TTC549 (cell line): ENCODE results near the gene DNAL1.

Experiments
- FAIRE-seq: peaks from 2 replicates; lab custom pipeline; 2012; peaks lifted over from hg19 to GRCh38; lab: Jason Lieb, UNC

Gene DNAL1

DNA sequence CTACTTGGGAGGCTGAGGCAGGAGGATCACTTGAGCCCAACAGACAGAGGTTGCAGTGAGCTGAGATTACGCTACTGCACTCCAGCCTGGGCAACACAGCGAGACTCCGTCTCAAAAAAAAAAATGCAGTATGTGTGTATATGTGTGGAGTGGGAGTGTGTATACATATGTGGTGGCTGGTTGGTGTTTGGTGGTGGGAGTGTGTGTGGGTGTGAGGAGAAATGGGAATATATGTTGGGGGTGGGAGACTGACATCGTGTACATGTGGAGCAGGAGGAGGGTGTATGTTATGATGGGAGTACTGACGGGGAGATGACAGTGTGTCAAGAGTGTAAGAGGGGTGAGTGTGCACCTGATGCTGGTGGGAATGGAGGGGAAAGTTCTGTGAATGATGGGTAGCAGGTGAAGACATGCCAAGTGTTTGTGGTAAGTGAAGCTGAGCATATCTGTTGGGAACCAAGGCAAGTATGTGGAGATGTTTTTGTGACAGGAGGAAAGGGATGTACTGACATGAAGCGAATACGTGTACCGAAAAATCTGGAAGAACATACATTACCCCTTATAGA, 65.2 kb downstream of the DNAL1 start:
- FAIRE-seq = no peak

DNA sequence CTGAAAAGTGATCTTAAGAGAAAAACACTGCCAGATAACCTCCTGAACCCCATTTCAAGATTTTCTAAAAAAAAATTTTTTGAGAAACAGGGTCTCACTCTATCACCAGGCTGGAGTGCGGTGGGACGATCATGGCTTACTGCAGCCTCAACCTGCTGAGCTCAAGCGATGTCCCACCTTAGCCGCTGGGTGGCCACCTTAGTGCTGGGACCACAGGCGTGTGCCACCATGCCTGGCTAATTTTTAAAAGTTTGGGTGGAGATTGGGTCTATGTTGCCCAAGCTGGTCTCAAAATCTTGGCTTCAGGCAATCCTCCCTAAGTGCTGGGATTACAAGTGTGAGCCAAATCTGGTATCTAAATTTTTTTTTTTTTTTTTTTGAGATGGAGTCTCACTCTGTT, 66.0 kb downstream of the DNAL1 start:
- FAIRE-seq = no peak

DNA sequence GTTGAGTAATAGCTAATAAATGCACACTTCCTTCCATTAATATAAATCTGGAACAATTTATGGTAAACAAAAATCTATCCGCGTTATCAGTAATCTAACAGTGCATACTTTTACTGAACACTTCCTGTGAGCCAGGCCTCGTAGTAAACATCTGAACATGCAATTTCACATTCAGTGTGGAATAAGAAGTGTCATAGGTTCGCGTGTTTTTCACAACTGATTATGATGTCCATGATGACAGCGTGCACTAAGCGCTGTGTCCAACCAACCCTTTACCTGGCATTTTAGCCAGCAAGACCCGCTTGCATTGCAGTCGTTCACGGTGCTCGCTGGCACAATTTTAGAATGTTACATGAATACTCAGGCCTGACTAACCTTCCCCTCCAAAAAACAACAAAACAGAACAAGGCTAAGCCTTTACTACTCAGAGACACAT, 67.3 kb downstream of the DNAL1 start:
- no peak for FAIRE-seq

- FAIRE-seq = no peak
Measured at GRCh38 chr14:73712540-73713180, 67.9 kb downstream of the DNAL1 start.

GRCh38 chr14:73713206-73713802, 68.5 kb downstream of the DNAL1 start:
- FAIRE-seq = no peak

GRCh38 chr14:73713803-73714655, 69.2 kb downstream of the DNAL1 start, which contains the start of gene PNMA1:
TSS of gene PNMA1 (minus strand) at chr14:73714384. CDS start at chr14:73713639, 745 bp downstream.
- no peak for FAIRE-seq

DNA sequence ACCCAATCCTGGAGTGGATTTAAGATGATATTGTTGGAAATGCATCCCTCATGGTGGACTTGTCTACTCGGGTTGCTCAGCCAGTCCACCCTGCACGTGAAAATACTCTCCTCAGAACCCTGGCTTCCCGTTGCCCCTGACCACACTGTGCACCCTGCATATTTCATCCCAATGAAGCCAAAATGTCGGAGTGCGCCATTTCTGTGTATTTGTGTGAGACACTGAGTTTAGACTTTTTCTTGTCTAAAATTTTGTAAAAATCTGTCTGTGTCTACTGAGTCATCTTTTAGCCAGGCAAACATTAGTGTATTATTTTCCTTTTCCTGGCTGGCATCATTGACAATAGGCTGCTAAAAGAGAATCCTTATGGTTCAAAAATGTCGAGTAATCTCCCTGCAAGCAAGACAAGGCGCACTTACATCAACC, 69.9 kb downstream of the DNAL1 start:
- no peak for FAIRE-seq

DNA sequence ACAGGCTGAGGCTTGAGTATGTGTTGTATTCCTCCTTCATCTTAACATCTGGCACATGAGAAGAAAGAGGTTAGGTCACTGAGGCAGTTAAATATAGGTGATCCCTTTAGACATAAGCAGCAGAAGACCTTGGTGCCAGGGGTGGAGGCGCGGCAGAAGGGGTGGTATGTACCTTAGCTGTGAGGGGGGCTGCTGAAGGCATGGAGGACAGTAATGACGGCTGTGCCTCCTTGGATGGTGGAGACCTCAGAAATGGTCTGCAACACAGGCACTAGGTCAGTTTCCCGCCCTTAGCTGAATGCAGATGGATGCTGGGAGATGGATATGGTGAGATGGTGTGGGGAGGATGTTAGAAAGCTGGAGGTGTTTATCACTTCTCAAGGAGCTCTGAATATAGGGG, 70.9 kb downstream of the DNAL1 start:
- FAIRE-seq = no peak

- no peak for FAIRE-seq
Measured at GRCh38 chr14:73717266-73717665, 72.5 kb downstream of the DNAL1 start.

GRCh38 chr14:73717711-73718417, 73.1 kb downstream of the DNAL1 start:
- no peak for FAIRE-seq

GRCh38 chr14:73718418-73719251, 73.8 kb downstream of the DNAL1 start:
- no peak for FAIRE-seq

GRCh38 chr14:73719361-73719760, 74.6 kb downstream of the DNAL1 start:
- FAIRE-seq = no peak

DNA sequence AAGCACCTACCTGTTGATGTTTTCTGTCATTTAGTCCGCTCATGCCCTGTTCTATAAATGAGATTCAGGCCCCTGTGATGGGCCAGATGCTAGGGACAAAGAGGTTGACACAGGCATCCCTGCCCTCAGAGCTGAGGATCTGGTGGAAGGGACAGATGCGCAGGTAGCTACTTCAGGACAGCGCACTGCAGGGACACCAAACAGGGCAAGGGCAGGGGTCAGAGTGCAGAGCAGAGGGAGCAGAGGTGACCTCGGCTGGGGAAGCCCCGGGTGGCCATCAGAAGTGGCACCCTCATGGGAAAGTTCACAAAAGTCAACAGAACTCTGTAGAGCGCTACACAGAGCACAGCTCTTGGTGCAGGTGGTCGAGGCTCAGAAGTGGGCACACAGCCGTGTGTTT, 75.0 kb downstream of the DNAL1 start:
- FAIRE-seq = no peak

DNA sequence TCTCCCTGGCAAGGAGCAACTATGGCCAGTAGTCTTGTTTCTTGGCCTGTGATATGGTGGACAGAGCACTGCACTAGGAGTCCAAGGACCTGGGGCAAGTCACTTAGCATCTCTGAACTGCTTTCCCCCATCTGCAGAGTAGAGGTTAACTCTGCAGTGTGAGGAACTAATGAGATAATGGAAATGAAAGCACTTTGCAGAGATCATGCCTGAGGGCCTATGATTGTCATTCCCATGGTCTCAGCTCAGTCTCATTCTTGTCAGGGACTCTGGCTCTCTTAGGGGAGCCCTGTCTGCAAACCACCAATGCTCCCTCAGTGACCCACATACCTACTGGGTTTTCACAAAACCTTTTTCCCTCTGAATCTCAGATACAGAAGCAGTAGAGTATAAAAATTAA, 75.8 kb downstream of the DNAL1 start:
- no peak for FAIRE-seq

DNA sequence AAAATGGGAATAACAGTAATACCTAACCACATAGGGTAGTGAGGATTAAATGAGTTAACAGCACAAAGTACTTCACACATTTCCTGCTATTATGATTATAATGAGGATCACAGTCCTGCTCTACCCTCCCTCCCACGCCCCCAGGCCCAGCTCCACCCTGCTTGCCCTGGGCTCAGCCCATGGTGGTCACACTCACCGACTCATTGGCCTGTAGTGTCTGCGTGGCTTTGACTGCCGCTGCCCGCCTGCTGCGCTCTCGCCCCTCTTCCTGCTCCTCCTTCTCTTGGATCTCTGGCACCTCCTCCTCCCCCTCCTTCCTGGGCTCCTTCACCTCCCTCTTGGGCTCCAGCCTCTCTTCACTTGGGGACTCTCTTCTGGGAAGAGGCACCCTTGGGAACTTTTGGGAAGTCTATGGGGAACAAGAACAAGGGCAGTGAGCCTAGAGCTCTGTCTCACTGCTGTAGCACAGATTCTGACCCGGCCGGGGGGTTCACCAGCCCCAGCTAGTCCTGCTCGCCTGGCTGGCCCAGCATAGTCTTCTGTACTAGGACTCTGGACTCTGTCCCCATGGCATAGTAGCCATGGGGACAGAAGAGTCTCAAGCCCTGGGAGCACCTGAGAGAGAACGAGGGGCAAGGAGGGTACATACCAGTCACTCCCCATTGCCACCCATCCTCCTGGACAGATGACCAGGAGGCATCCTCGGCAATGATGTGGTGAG, 76.5 kb downstream of the DNAL1 start:
- no peak for FAIRE-seq

DNA sequence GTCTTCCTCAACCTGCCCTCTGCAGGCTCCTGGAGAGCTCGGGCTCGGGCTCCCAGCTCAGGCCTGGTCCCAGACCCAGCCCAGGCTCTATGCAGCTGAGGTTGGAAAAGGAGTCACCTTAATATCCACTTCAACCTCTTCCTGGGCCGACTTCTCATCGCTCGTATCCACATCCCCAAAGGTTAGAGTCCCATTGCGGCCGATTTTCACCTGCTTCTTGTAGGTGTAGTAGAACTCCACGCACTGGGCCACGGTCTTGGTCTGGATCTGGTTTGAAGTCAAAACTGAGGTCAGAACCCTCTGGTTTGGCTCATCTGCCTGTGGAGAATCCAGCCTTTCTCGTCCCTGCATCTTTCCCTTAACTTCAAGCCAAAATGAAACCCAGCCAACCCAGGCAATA, 77.8 kb downstream of the DNAL1 start:
- FAIRE-seq = no peak

GRCh38 chr14:73723406-73723796, 78.6 kb downstream of the DNAL1 start:
- FAIRE-seq = no peak

DNA sequence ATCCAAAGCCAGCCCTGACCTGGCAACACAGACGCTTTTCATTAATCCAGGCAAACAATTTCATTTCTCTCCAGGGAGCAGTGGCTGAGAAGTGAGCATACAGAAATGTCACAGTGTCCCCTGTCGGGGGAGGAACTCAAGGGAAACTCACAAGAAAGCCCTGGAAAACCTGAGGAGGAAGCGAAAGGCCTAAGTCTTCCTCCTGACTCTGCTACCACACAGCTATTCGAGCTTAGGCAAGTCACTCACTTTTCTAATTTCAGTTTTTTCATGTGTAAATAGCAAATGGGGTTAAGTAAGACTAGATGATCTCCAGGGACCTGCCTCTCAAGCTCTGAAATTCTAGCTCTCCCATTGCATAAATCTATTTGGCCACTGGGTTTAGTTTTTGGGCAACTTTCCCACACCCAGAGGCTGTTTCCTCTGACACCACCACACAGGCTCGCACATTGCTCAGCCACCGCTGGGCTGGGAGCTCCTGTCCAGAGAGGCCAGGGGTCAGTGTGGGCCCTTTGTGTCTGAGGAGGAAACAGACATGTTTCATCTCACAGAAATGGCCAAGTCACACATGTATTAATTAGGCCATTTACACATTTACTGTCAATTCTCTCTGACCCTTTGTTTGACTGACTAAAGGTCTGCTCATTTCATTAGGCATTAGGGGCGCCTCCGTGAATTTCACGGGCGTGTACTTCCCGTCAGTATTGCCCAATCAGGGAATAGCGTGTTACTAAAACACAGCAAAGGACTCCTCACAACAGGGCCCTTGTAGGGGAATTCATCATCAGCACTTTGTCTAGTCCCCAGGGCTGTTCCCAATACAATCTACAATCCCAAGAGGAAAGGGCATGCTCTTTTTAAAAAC, 79.2 kb downstream of the DNAL1 start:
- FAIRE-seq = no peak

DNA sequence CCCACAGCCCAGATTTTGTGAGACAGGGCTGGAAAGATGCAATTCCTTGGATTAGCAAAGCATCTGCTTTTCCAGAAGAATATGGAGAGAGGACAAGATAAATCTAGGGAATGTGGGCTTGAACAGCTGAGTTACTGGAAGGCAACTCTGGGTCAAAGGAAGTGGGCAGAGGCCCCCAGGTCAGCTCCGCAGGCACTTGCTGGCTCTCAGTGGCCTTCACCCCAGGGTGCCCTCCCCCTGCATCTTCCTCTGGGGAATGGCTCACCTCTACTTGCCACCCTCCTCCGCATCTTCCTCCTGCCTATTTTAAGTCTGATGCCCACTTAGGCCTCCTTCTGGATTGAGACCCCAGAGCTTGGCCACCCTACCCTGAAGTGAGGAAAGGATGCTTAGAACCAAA, 79.9 kb downstream of the DNAL1 start:
- no peak for FAIRE-seq
